WTC11 (cell line): ENCODE results near the gene GZF1.

Experiments used
- CTCF ChIP-seq: fragments of 200-600 bp; IDR thresholded peaks from 2 replicates; pipeline ENCODE4 v1.8.0; 2022; ENCODE audit warnings: antibody characterized with exemption
- FOXJ3 ChIP-seq: sonication (generic); formaldehyde crosslinking; IDR thresholded peaks from 2 replicates; pipeline ENCODE4 v1.9.0; 2021; ENCODE audit warnings: missing genetic modification reagents, mild to moderate bottlenecking, borderline replicate concordance

GRCh38 chr20:23419657-23419994 lies 57.6 kb downstream of the GZF1 start:
- TF ChIP-seq CTCF: no peak
- TF ChIP-seq FOXJ3 (CRISPR knock-in tag): no peak
